H9 (cell line): ENCODE results near the gene C3orf38. TPM values are rescaled to one million over a fixed set of nuclear protein-coding genes. Genes with fewer than 3 reads are reported as not detected.

ENCODE experiments used
- DNase-seq: peaks from one replicate; pipeline ENCODE4 v3.0.0-alpha.2; 2017
- H2AFZ ChIP-seq: one replicate; pipeline ENCODE4 v1.6.1; 2013; ENCODE audit warnings: mild to moderate bottlenecking, low read length, control low read depth, moderate library complexity
- H2AK5ac ChIP-seq: 2 replicates; pipeline ENCODE4 v1.6.1; 2013; ENCODE audit warnings: low read length, control low read depth, mixed read lengths; ENCODE audit not compliant: insufficient read length
- H2BK120ac ChIP-seq: one replicate; pipeline ENCODE4 v1.6.1; 2013; ENCODE audit warnings: low read depth, mild to moderate bottlenecking, low read length, control low read depth, inconsistent platforms; ENCODE audit not compliant: poor library complexity, severe bottlenecking
- H2BK12ac ChIP-seq: 2 replicates; pipeline ENCODE4 v1.6.1; 2013; ENCODE audit warnings: low read length, control low read depth, mixed read lengths, low read depth; ENCODE audit not compliant: insufficient read length
- H2BK15ac ChIP-seq: 2 replicates; pipeline ENCODE4 v1.6.1; 2013; ENCODE audit warnings: low read depth, low read length, control low read depth
- H2BK20ac ChIP-seq: one replicate; pipeline ENCODE4 v1.6.1; 2013; ENCODE audit warnings: low read depth, mild to moderate bottlenecking, low read length, control low read depth, inconsistent platforms; ENCODE audit not compliant: poor library complexity, severe bottlenecking
- H2BK5ac ChIP-seq: 2 replicates; pipeline ENCODE4 v1.6.1; 2013; ENCODE audit warnings: low read length, control low read depth, mixed read lengths; ENCODE audit not compliant: insufficient read length
- H3K14ac ChIP-seq: 2 replicates; pipeline ENCODE4 v1.6.1; 2013; ENCODE audit warnings: low read length, control low read depth; ENCODE audit not compliant: insufficient read depth
- H3K18ac ChIP-seq: 2 replicates; pipeline ENCODE4 v1.6.1; 2013; ENCODE audit warnings: low read depth, mild to moderate bottlenecking, mixed read lengths, low read length, control low read depth; ENCODE audit not compliant: insufficient read length
- H3K23ac ChIP-seq: 2 replicates; pipeline ENCODE4 v1.6.1; 2013; ENCODE audit warnings: low read length, control low read depth, mixed read lengths, low read depth; ENCODE audit not compliant: insufficient read length
- H3K23me2 ChIP-seq: 2 replicates; pipeline ENCODE4 v1.6.1; 2013; ENCODE audit warnings: low read depth, mild to moderate bottlenecking, mixed read lengths, low read length, control low read depth; ENCODE audit not compliant: insufficient read length, poor library complexity, severe bottlenecking
- H3K27ac ChIP-seq: 2 replicates; pipeline ENCODE4 v1.5.1; 2013; ENCODE audit warnings: low read length, control low read depth, mixed read lengths, low read depth; ENCODE audit not compliant: insufficient read length
- H3K27me3 ChIP-seq: 2 replicates; pipeline ENCODE4 v1.6.1; 2013; ENCODE audit warnings: low read length, control low read depth, inconsistent platforms; ENCODE audit not compliant: insufficient read depth
- H3K4ac ChIP-seq: 2 replicates; pipeline ENCODE4 v1.6.1; 2013; ENCODE audit warnings: low read depth, mild to moderate bottlenecking, control low read depth, inconsistent platforms, low read length, moderate library complexity
- H3K4me1 ChIP-seq: 2 replicates; pipeline ENCODE4 v1.6.1; 2013; ENCODE audit warnings: low read length, control low read depth, inconsistent platforms; ENCODE audit not compliant: insufficient read depth
- H3K4me2 ChIP-seq: 2 replicates; pipeline ENCODE4 v1.6.1; 2013; ENCODE audit warnings: low read length, control low read depth, mixed read lengths; ENCODE audit not compliant: insufficient read length, insufficient read depth
- H3K56ac ChIP-seq: 2 replicates; pipeline ENCODE4 v1.6.1; 2013; ENCODE audit warnings: low read depth, mild to moderate bottlenecking, mixed read lengths, low read length, control low read depth; ENCODE audit not compliant: insufficient read length
- H3K79me1 ChIP-seq: 2 replicates; pipeline ENCODE4 v1.6.1; 2013; ENCODE audit warnings: low read depth, mild to moderate bottlenecking, moderate library complexity, low read length, control low read depth, inconsistent platforms; ENCODE audit not compliant: insufficient read depth, poor library complexity, severe bottlenecking
- H3K79me2 ChIP-seq: 2 replicates; pipeline ENCODE4 v1.6.1; 2013; ENCODE audit warnings: low read length, control low read depth, inconsistent platforms; ENCODE audit not compliant: insufficient read depth
- H3K9ac ChIP-seq: 2 replicates; pipeline ENCODE4 v1.6.1; 2013; ENCODE audit warnings: low read length, control low read depth, mixed read lengths; ENCODE audit not compliant: insufficient read length; ENCODE audit errors: extremely low read depth
- H3K9me3 ChIP-seq: one replicate; pipeline ENCODE4 v1.6.1; 2013; ENCODE audit warnings: low read depth, low read length, inconsistent platforms; ENCODE audit not compliant: control insufficient read depth
- H3T11ph ChIP-seq: one replicate; pipeline ENCODE4 v1.6.1; 2013; ENCODE audit warnings: mild to moderate bottlenecking, low read length, control low read depth, inconsistent platforms
- H4K20me1 ChIP-seq: one replicate; pipeline ENCODE4 v1.6.1; 2013; ENCODE audit not compliant: control insufficient read depth, insufficient read length, insufficient read depth
- H4K5ac ChIP-seq: 2 replicates; pipeline ENCODE4 v1.6.1; 2013; ENCODE audit warnings: low read depth, mild to moderate bottlenecking, mixed read lengths, low read length, control low read depth; ENCODE audit not compliant: insufficient read length
- H4K8ac ChIP-seq: replicated peaks from 2 replicates; pipeline ENCODE4 v1.6.1; 2013; ENCODE audit warnings: low read length, control low read depth, mixed read lengths, low read depth; ENCODE audit not compliant: insufficient read length
- H4K91ac ChIP-seq: 2 replicates; pipeline ENCODE4 v1.6.1; 2013; ENCODE audit warnings: low read depth, mild to moderate bottlenecking, moderate library complexity, mixed read lengths, low read length, control low read depth; ENCODE audit not compliant: insufficient read length
- H3K27ac Mint-ChIP-seq, 3 experiments: 2 replicates in 2 of 3; 3 replicates in 1 of 3; pipeline ENCODE4 v1.8.0; 2020 to 2021; ENCODE audit warnings: mixed read lengths in 3 of 3, mild to moderate bottlenecking in 1 of 3, moderate library complexity in 1 of 3
- H3K27me3 Mint-ChIP-seq: 2 replicates; pipeline ENCODE4 v1.8.0; 2021; ENCODE audit warnings: low read depth, mild to moderate bottlenecking, moderate library complexity, mixed read lengths
- H3K36me3 Mint-ChIP-seq, 3 experiments: 2 replicates in 2 of 3; 3 replicates in 1 of 3; pipeline ENCODE4 v1.8.0; 2020 to 2021; ENCODE audit warnings: low read depth in 3 of 3, mixed read lengths in 3 of 3; ENCODE audit not compliant: insufficient read depth in 1 of 3
- H3K4me1 Mint-ChIP-seq, 2 experiments: 2 replicates each; pipeline ENCODE4 v1.8.0; 2020; ENCODE audit warnings: mixed read lengths in 2 of 2
- H3K4me3 Mint-ChIP-seq, 2 experiments: 2 replicates in 1 of 2; 3 replicates in 1 of 2; pipeline ENCODE4 v1.8.0; 2020 to 2021; ENCODE audit warnings: mild to moderate bottlenecking in 2 of 2, mixed read lengths in 2 of 2, moderate library complexity in 1 of 2
- H3K9me3 Mint-ChIP-seq, 2 experiments: 2 replicates in 1 of 2; 3 replicates in 1 of 2; pipeline ENCODE4 v1.8.0; 2020; ENCODE audit warnings: mild to moderate bottlenecking in 2 of 2, mixed read lengths in 2 of 2, moderate library complexity in 1 of 2
- WGBS: extraction: QIAGEN DNeasy Blood & Tissue Kit; methylation state at CpG from one replicate; pipeline ENCODE4 v1.1.7; 2013; ENCODE audit warnings: missing lambda C conversion rate, low lambda C conversion rate, mixed read lengths; ENCODE audit not compliant: insufficient read length; ENCODE audit errors: extremely low coverage; 5-methylcytosine and 5-hydroxymethylcytosine counted together
- total RNA-seq: library from RNA; stranded (reverse); gene quantifications from 2 replicates; pipeline ENCODE4 v1.2.1, GENCODE V29; 2021
- TF ChIP-seq, protein P1 (sequence below): fragments of 200-600 bp; sonication (generic); conservative IDR thresholded peaks from 3 replicates; pipeline ENCODE4 v1.8.0; 2021; ENCODE audit warnings: antibody characterized with exemption, mild to moderate bottlenecking

C3orf38 gene
- total RNA-seq, 1 experiment from 2014 or later: 36.6 TPM

DNA sequence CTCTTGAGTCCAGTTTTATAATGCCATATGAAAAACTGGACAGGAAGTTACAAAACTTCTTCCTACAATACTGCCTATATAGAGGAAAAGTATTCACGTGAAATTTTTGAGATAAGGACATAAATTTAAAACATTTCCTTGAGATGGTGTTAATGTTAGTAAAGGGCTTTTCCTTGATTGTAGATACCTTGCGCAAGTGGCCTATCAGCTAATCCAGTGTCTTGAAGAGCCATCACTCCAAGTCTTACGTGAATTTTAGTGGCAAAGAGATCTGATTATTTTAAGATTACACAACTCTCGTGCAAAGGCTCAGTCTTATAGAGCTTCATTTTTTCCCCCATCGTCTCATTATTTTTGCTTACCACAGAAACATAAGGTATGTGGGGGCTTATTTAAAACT is 18.4 kb downstream of the C3orf38 start:
- H3K79me2 ChIP-seq: no peaks in the 10 kb centered on the region; the same call in 1 of the 2 replicates
- Mint-ChIP-seq H3K9me3 (peaks cover 0 to 5% of the 10 kb centered on the region in 2 experiments; a peak in 2 of 5 replicates), H3K27ac (no peak overlapping the region), H3K4me1 (peaks cover 3 to 6% of the 10 kb centered on the region in 2 experiments; a peak in 2 of 4 replicates), H3K27me3 (no peaks in the 10 kb centered on the region), H3K4me3 (no peak overlapping the region), H3K36me3 (peaks cover 6 to 29% (median 8%) of the 10 kb centered on the region in 3 experiments; a peak in 5 of 7 replicates)
- no peaks in the 10 kb centered on the region for H3K9me3 ChIP-seq
- H2BK120ac ChIP-seq: no peak overlapping the region
- H3K79me1 ChIP-seq: no peaks in the 10 kb centered on the region
- H2BK5ac ChIP-seq: no peak overlapping the region
- H2AFZ ChIP-seq: no peak overlapping the region
- H3K27me3 ChIP-seq: no peaks in the 10 kb centered on the region
- no peak overlapping the region for H4K91ac ChIP-seq
- H3K23me2 ChIP-seq: no peaks in the 10 kb centered on the region
- H4K20me1 ChIP-seq: no peaks in the 10 kb centered on the region
- H2BK12ac ChIP-seq: no peak overlapping the region
- TF ChIP-seq, protein P1, sequence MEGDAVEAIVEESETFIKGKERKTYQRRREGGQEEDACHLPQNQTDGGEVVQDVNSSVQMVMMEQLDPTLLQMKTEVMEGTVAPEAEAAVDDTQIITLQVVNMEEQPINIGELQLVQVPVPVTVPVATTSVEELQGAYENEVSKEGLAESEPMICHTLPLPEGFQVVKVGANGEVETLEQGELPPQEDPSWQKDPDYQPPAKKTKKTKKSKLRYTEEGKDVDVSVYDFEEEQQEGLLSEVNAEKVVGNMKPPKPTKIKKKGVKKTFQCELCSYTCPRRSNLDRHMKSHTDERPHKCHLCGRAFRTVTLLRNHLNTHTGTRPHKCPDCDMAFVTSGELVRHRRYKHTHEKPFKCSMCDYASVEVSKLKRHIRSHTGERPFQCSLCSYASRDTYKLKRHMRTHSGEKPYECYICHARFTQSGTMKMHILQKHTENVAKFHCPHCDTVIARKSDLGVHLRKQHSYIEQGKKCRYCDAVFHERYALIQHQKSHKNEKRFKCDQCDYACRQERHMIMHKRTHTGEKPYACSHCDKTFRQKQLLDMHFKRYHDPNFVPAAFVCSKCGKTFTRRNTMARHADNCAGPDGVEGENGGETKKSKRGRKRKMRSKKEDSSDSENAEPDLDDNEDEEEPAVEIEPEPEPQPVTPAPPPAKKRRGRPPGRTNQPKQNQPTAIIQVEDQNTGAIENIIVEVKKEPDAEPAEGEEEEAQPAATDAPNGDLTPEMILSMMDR: no peak
- no CpG with 5 or more reads among the region's 5 CpGs for WGBS
- no peak overlapping the region for H3K27ac ChIP-seq
- H2AK5ac ChIP-seq: no peak overlapping the region
- no peak overlapping the region for H3K4ac ChIP-seq
- no peak overlapping the region for H3K56ac ChIP-seq
- H3K4me2 ChIP-seq: no peak overlapping the region
- H4K5ac ChIP-seq: no peak overlapping the region
- H3K9ac ChIP-seq: no peak overlapping the region
- no peak overlapping the region for H3T11ph ChIP-seq
- no peak overlapping the region for H3K23ac ChIP-seq
- H2BK20ac ChIP-seq: no peak overlapping the region
- no peaks in the 10 kb centered on the region for H3K4me1 ChIP-seq
- no peak overlapping the region for H4K8ac ChIP-seq
- no peak overlapping the region for H3K14ac ChIP-seq
- DNase-seq: no peak
- no peak overlapping the region for H2BK15ac ChIP-seq
- no peak overlapping the region for H3K18ac ChIP-seq
